Adrenal gland (tissue), 5 donors: ENCODE measurements around the gene MDGA2.

Experiments
- POLR2A ChIP-seq, 2 donors: fragments of 450-650 bp; IDR thresholded peaks; one replicate each; pipeline ENCODE4 v1.6.1; 2017; ENCODE audit warnings: antibody characterized with exemption in 2 of 2, mild to moderate bottlenecking in 2 of 2, moderate library complexity in 1 of 2
- TF ChIP-seq, protein P1 (sequence below), 6 experiments: fragments of 450-650 bp in 4 of 6; fragments of 200-600 bp in 2 of 6; sonication (generic) in 1 of 6; IDR thresholded peaks; 1 replicate in 5 of 6; 2 replicates in 1 of 6; pipeline versions ENCODE4 v1.5.1 to v1.8.0; 2016 to 2021; ENCODE audit warnings: antibody characterized with exemption in 6 of 6, mild to moderate bottlenecking in 2 of 6, moderate library complexity in 1 of 6
- donor health status: DM: no; HTN: no; CAD: no.

DNA sequence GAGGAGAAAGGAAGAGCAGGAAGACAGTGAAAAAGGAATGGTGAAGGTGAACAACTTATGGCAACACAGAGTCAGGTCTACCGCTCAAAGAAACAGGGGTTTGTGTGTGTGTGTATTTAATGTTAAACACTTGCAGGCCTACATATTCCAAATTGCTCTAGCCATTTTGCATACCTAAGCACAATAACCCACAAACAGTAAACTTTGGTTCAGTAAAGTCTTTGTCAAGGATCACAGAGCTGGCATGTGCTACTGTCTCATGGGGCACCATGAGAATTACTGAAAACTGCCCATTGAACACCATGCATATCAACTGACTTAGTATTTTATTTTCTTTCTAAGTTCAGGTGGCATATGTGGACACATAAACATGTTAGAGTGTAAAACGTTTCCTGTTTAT is 163.6 kb downstream of the MDGA2 start:
- TF ChIP-seq, protein P1, sequence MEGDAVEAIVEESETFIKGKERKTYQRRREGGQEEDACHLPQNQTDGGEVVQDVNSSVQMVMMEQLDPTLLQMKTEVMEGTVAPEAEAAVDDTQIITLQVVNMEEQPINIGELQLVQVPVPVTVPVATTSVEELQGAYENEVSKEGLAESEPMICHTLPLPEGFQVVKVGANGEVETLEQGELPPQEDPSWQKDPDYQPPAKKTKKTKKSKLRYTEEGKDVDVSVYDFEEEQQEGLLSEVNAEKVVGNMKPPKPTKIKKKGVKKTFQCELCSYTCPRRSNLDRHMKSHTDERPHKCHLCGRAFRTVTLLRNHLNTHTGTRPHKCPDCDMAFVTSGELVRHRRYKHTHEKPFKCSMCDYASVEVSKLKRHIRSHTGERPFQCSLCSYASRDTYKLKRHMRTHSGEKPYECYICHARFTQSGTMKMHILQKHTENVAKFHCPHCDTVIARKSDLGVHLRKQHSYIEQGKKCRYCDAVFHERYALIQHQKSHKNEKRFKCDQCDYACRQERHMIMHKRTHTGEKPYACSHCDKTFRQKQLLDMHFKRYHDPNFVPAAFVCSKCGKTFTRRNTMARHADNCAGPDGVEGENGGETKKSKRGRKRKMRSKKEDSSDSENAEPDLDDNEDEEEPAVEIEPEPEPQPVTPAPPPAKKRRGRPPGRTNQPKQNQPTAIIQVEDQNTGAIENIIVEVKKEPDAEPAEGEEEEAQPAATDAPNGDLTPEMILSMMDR (IDR thresholded peaks at IDR 0.05) = no peak
- no peak for TF ChIP-seq POLR2A (IDR thresholded peaks at IDR 0.05)
